Urothelium cell line (cell line): ENCODE data around the gene ZDHHC13.

Experiments
- DNase-seq: peaks from one replicate; pipeline ENCODE4 v3.0.0; 2011; ENCODE audit warnings: low spot score, mixed read lengths
- FAIRE-seq: peaks from 2 replicates; lab custom pipeline; 2011; peaks lifted over from hg19 to GRCh38; lab: Jason Lieb, UNC

Gene ZDHHC13

DNA sequence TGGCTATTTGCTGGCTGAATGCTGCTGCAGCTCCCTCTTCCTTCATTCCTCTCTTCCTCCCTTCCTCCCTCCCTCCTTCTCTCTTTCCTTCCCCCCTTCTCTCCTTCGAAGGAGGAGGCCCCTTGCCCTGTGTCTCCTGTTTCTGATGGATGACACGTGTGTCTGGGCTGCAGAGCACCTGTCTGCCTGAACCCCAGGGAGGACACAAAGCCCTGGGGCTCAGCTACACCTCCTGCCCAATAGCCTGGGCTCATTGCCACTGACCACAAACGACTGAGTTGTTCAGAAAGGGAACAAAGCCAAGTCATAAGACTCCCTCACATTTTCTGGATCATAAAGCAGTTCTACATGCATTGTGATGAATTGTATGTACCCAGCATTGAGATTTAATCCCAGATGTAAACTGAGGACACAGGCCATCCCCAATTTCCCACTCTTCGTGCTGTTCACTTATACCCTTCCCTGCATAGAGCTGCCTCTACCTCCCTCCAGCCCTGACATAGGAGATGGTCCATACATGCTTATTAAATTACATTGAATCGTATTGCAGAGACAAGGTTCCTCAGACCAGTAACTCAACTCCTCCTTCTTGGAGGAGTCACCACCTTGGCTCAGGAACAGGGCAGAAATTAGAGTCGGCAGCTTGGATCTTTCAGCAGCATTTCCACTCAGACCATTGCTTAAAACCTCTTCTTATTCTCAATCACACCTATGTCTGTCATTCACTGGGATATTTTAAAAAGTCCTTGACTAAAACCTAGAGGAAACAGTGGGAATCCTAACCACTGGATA lies 83.6 kb downstream of the ZDHHC13 start:
- FAIRE-seq (no peak), DNase-seq (peak; percentile 82)

GRCh38 chr11:19201737-19202605 lies 85.0 kb downstream of the ZDHHC13 start, which contains the start of gene CSRP3:
Gene CSRP3 (minus strand): TSS chr11:19201983. CDS start chr11:19192448, 9,535 bp downstream.
- no peak for FAIRE-seq
- DNase-seq = peak; percentile 23

- FAIRE-seq (no peak), DNase-seq (no peak)
These were observed 87.9 kb downstream of the ZDHHC13 start for GRCh38 chr11:19204836-19205235.

DNA sequence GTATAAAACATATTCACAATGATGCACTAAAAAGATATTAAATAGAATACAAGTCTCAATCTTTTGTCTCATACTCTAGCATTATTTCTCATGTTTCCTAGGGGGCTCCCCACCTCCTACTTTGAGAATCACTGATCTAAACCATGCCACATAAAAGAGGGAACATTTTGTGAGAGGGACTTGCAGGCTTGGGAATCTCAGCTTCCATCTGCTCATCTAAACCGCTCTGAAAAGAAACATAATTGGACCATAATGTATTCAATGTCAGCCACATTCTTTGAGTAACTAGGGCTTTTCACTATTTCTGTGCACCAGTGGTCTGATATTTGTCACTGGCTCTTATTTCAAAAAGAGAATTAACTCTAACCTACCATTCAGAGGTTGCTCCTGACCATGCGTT lies 91.2 kb downstream of the ZDHHC13 start:
- FAIRE-seq (no peak), DNase-seq (no peak)

DNA sequence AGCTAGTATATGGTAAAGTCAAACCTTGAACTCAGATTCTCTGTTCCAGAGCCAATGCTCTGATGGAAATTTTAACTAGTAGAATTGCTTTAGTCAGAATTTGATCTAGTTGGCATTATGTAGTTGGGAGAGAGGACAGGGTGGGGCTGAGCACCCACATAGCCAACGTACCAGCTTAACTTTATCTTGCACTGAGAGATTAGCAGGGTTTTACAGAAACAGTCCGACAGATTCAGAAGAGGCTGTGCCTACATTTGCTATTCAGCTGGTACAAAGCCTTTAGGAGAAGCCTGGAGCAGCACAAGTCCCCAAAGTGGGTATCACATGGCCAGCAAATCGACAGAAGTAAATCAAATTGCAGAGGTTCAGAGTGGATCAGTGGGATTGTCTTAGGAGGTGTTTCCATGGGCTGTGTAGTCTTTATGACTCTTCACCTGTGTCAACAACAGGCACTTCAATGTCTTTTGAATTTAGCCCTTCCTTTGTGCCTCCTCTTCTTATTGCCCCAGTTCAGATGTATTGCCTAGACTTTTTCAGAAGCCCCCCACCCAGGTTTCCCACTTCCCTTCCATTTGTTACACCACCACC lies 92.1 kb downstream of the ZDHHC13 start:
- DNase-seq = no peak
- no peak for FAIRE-seq

DNA sequence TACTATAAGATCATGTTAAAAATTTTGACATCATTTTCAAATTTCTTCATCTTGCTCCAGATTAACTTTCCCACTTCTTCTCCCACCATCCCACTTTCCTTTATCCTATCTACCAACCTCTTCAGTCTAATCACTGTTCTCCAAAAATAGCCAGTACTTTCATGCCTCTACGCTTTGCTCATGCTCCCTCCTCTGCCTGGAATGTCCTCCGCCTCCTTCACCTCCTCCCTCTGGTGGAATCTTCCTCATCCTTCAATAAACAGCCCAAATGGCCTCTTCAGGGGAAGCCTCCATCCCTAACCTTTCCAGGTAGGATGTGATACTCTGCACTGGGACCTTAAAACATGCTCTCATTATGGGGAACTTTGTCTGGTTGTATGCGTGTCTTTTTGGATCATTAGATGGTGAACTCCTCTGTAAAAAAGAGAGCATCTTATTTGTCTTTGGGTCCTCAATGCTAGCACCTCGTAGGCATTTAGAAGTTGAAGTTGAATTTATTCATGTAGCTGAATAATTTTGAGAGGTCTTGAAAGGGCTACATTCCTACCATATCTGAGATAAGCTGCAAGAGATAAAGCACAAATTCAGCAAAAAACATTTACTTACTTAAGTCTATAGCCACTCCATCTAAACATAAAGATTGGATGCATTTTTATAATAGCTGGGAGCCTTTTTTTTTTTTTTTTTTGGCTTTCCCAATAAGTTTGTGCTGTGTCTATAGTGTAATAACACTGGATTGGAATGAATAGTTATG lies 92.8 kb downstream of the ZDHHC13 start:
- FAIRE-seq (no peak), DNase-seq (no peak)

DNA sequence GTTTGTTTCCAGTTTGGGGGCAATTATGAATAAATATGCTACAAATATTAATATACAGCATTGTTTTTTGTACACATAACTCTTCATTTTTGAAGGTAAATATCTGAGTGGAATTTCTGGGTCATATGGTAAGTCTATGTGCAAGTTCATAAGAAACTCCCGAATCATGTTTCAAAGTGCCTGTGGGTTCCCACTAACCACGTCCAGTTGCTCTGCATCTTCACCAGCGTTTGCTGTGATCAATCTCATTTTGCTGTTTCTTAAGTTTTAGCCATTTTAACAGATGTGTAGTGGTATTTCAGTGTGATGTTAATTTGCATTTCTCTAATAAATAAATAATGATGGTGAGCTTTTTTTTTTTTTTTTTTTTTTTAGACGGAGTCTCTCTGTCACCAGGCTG lies 99.1 kb downstream of the ZDHHC13 start:
- no peak for FAIRE-seq
- DNase-seq = no peak

GRCh38 chr11:19216709-19217374 lies 99.9 kb downstream of the ZDHHC13 start:
- FAIRE-seq = no peak
- DNase-seq = no peak

GRCh38 chr11:19218216-19218615 lies 101.2 kb downstream of the ZDHHC13 start:
- FAIRE-seq (no peak), DNase-seq (no peak)

- DNase-seq (no peak), FAIRE-seq (no peak)
These were observed 102.0 kb downstream of the ZDHHC13 start for GRCh38 chr11:19218786-19219460.

GRCh38 chr11:19220903-19221724 lies 104.1 kb downstream of the ZDHHC13 start:
- FAIRE-seq = no peak
- no peak for DNase-seq

- no peak for DNase-seq
- no peak for FAIRE-seq
These were observed 108.2 kb downstream of the ZDHHC13 start for GRCh38 chr11:19225123-19225522.

DNA sequence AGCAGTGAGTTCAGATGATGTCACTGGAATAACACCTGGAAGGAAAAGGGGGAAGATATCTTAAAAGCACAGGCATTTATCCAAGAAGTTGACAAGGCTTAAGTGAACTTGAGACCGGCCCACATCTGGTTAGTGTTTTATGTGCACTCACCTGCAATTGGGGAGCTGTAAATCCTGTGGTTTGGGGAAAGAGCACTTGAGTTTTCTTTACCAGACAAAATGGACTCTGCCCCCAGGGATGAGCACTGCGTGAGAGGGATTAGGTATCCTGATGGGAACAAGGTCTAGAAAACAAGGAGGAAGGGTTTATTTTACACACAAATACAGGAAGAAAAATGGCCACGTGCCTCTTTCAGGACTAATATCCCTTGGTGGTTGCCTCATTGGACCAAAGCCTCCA lies 108.6 kb downstream of the ZDHHC13 start:
- FAIRE-seq (no peak), DNase-seq (no peak)
